Measurements from ENCODE around the gene DDX10. TPM values are rescaled to one million over a fixed set of nuclear protein-coding genes. Genes with fewer than 3 reads are reported as not detected.

The DDX10 gene
- polyA plus RNA-seq, 1 donor from 2014 or later: 15.9 TPM

DNA sequence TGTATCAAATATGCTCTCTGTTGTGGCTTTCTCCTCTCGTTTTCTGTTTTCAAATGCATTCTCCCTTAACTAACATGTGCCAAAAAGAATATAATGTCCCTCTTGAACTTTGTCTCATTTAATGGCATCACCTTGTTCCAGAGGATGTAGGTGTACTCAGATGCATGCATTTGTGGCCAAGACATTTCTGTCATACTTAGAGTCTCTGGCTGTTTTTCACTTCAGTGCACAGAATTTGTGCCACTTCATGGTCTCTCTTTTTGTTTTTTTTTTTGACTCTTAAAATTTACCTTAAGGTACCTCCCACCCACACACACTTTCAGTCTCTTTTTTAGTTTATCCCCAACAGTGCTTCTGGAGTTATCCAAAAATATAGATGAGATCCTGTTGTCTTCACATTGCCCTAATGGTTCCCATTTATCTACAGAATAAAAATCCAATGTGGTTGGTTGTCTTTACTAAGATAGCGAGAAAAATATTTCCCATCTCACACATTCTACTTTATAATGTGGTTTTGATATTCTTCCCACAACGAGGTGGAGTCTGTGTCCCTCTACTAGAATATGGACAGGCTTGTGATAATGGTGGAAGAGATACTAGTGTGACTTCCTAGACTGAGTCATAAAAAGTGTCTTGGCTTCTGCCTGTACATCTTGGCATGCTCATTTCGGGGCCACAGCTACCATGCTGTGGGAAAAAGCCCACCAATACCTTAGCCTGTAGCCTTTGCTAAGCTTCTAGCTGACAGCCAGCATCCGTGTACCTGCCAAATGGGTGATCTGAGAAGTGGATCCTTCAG is 125.8 kb downstream of the DDX10 start:
- no peaks in the 10 kb centered on the region for H3K79me2 ChIP-seq (replicated peaks; ENCODE audit: insufficient read depth, low read length)
- H3K9me2 ChIP-seq (ENCODE audit: insufficient read depth, low read length): no peaks in the 10 kb centered on the region
- no peaks in the 10 kb centered on the region for H3K36me3 ChIP-seq (ENCODE audit: insufficient read depth, low read length)
- no peaks in the 10 kb centered on the region for H4K20me1 ChIP-seq (ENCODE audit: insufficient read depth)
- no peaks in the 10 kb centered on the region for H3K9me3 ChIP-seq (ENCODE audit: low read length)
- H3K9ac ChIP-seq (ENCODE audit: low read length): no peak overlapping the region
- no peak overlapping the region for H3K4me3 ChIP-seq (ENCODE audit: low read length)
- H3K27me3 ChIP-seq (ENCODE audit: insufficient read depth, low read depth, low read length): no peaks in the 10 kb centered on the region
- H3K27ac ChIP-seq (ENCODE audit: low read length): no peak overlapping the region
- H2AFZ ChIP-seq (ENCODE audit: low read depth, low read length): no peak overlapping the region
- TF ChIP-seq MXI1 (conservative IDR thresholded peaks at IDR 0.05; ENCODE audit: poor library complexity, severe bottlenecking): no peak
- TF ChIP-seq EP300 (conservative IDR thresholded peaks at IDR 0.05; ENCODE audit: poor library complexity, severe bottlenecking): no peak
- no peak for TF ChIP-seq SMC3 (conservative IDR thresholded peaks at IDR 0.05; ENCODE audit: poor library complexity)
- TF ChIP-seq POLR2AphosphoS5 (IDR thresholded peaks at IDR 0.05): no peak
- TF ChIP-seq, protein P1, sequence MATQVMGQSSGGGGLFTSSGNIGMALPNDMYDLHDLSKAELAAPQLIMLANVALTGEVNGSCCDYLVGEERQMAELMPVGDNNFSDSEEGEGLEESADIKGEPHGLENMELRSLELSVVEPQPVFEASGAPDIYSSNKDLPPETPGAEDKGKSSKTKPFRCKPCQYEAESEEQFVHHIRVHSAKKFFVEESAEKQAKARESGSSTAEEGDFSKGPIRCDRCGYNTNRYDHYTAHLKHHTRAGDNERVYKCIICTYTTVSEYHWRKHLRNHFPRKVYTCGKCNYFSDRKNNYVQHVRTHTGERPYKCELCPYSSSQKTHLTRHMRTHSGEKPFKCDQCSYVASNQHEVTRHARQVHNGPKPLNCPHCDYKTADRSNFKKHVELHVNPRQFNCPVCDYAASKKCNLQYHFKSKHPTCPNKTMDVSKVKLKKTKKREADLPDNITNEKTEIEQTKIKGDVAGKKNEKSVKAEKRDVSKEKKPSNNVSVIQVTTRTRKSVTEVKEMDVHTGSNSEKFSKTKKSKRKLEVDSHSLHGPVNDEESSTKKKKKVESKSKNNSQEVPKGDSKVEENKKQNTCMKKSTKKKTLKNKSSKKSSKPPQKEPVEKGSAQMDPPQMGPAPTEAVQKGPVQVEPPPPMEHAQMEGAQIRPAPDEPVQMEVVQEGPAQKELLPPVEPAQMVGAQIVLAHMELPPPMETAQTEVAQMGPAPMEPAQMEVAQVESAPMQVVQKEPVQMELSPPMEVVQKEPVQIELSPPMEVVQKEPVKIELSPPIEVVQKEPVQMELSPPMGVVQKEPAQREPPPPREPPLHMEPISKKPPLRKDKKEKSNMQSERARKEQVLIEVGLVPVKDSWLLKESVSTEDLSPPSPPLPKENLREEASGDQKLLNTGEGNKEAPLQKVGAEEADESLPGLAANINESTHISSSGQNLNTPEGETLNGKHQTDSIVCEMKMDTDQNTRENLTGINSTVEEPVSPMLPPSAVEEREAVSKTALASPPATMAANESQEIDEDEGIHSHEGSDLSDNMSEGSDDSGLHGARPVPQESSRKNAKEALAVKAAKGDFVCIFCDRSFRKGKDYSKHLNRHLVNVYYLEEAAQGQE (IDR thresholded peaks at IDR 0.05; ENCODE audit: borderline replicate concordance): no peak
- TF ChIP-seq RAD21 (conservative IDR thresholded peaks at IDR 0.05): no peak
- TF ChIP-seq EZH2 (IDR thresholded peaks at IDR 0.05; ENCODE audit: borderline replicate concordance, insufficient read depth, low read length, poor library complexity, severe bottlenecking): no peak
- TF ChIP-seq, protein P2, sequence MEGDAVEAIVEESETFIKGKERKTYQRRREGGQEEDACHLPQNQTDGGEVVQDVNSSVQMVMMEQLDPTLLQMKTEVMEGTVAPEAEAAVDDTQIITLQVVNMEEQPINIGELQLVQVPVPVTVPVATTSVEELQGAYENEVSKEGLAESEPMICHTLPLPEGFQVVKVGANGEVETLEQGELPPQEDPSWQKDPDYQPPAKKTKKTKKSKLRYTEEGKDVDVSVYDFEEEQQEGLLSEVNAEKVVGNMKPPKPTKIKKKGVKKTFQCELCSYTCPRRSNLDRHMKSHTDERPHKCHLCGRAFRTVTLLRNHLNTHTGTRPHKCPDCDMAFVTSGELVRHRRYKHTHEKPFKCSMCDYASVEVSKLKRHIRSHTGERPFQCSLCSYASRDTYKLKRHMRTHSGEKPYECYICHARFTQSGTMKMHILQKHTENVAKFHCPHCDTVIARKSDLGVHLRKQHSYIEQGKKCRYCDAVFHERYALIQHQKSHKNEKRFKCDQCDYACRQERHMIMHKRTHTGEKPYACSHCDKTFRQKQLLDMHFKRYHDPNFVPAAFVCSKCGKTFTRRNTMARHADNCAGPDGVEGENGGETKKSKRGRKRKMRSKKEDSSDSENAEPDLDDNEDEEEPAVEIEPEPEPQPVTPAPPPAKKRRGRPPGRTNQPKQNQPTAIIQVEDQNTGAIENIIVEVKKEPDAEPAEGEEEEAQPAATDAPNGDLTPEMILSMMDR (IDR thresholded peaks at IDR 0.05; ENCODE audit: poor library complexity, severe bottlenecking): no peak
- TF ChIP-seq TAF1 (IDR thresholded peaks at IDR 0.05; ENCODE audit: low read depth): no peak
- H3F3A ChIP-seq (ENCODE audit: insufficient read depth, low read length, poor library complexity, severe bottlenecking): no peaks in the 10 kb centered on the region
- no peak overlapping the region for H3K4me2 ChIP-seq (ENCODE audit: low read length)

GRCh38 chr11:108793138-108793537 is 128.3 kb downstream of the DDX10 start:
- Histone ChIP-seq H2AFZ (ENCODE audit: low read depth, low read length) (no peak overlapping the region), H3K4me2 (ENCODE audit: low read length) (no peak overlapping the region), H3K9ac (ENCODE audit: low read length) (no peak overlapping the region), H3K36me3 (ENCODE audit: insufficient read depth, low read length) (no peaks in the 10 kb centered on the region), H3F3A (ENCODE audit: insufficient read depth, low read length, poor library complexity, severe bottlenecking) (no peaks in the 10 kb centered on the region), H3K4me3 (ENCODE audit: low read length) (no peak overlapping the region), H4K20me1 (ENCODE audit: insufficient read depth) (no peaks in the 10 kb centered on the region), H3K27me3 (ENCODE audit: insufficient read depth, low read depth, low read length) (no peaks in the 10 kb centered on the region), H3K9me2 (ENCODE audit: insufficient read depth, low read length) (no peaks in the 10 kb centered on the region), H3K27ac (ENCODE audit: low read length) (no peak overlapping the region), H3K79me2 (replicated peaks; ENCODE audit: insufficient read depth, low read length) (no peaks in the 10 kb centered on the region), H3K9me3 (ENCODE audit: low read length) (no peaks in the 10 kb centered on the region)
- no peak for TF ChIP-seq MXI1 (conservative IDR thresholded peaks at IDR 0.05; ENCODE audit: poor library complexity, severe bottlenecking)
- TF ChIP-seq, protein P1 (IDR thresholded peaks at IDR 0.05; ENCODE audit: borderline replicate concordance): no peak
- TF ChIP-seq, protein P2 (IDR thresholded peaks at IDR 0.05; ENCODE audit: poor library complexity, severe bottlenecking): no peak
- no peak for TF ChIP-seq EP300 (conservative IDR thresholded peaks at IDR 0.05; ENCODE audit: poor library complexity, severe bottlenecking)
- no peak for TF ChIP-seq SMC3 (conservative IDR thresholded peaks at IDR 0.05; ENCODE audit: poor library complexity)
- no peak for TF ChIP-seq POLR2AphosphoS5 (IDR thresholded peaks at IDR 0.05)
